OCI-LY1 (cell line): ENCODE measurements around the gene PTPN14.

Experiments
- H2AFZ ChIP-seq: fragments of 200-600 bp; sonication (generic), shearing (Covaris generic); 2 replicates; pipeline ENCODE4 v1.6.0; 2014; ENCODE audit warnings: antibody characterized with exemption, mild to moderate bottlenecking, low read length
- H3F3A ChIP-seq: fragments of 200-600 bp; sonication (generic), shearing (Covaris generic); 2 replicates; pipeline ENCODE4 v1.6.0; 2014; ENCODE audit warnings: mild to moderate bottlenecking, antibody characterized with exemption, low read length, moderate library complexity; ENCODE audit not compliant: insufficient read depth
- H3K27ac ChIP-seq: fragments of 200-600 bp; sonication (generic); 2 replicates; pipeline ENCODE4 v1.5.1; 2014; ENCODE audit warnings: low read length, mixed run types, mild to moderate bottlenecking, low read depth; ENCODE audit not compliant: poor library complexity, severe bottlenecking
- H3K27me3 ChIP-seq: fragments of 200-600 bp; sonication (generic); 2 replicates; pipeline ENCODE4 v1.6.0; 2014; ENCODE audit warnings: antibody characterized with exemption, mild to moderate bottlenecking, low read length, moderate library complexity; ENCODE audit not compliant: insufficient read depth
- H3K36me3 ChIP-seq: fragments of 200-600 bp; sonication (generic); 2 replicates; pipeline ENCODE4 v1.6.1; 2014; ENCODE audit warnings: mild to moderate bottlenecking, antibody characterized with exemption, low read length, moderate library complexity, mixed read lengths; ENCODE audit not compliant: insufficient read depth
- H3K4me1 ChIP-seq: fragments of 200-600 bp; sonication (generic); 2 replicates; pipeline ENCODE4 v1.5.1; 2014; ENCODE audit warnings: mild to moderate bottlenecking, low read length, moderate library complexity; ENCODE audit not compliant: insufficient read depth, severe bottlenecking
- H3K4me2 ChIP-seq: fragments of 200-600 bp; sonication (generic), shearing (Covaris generic); 2 replicates; pipeline ENCODE4 v1.6.1; 2014; ENCODE audit warnings: low read length
- H3K4me3 ChIP-seq: fragments of 200-600 bp; sonication (generic); 2 replicates; pipeline ENCODE4 v1.5.1; 2014; ENCODE audit warnings: low read length, low read depth, mild to moderate bottlenecking, mixed read lengths; ENCODE audit not compliant: poor library complexity, severe bottlenecking
- H3K79me2 ChIP-seq: fragments of 200-600 bp; shearing (Covaris generic); 2 replicates; pipeline ENCODE4 v1.6.1; 2016; ENCODE audit warnings: mixed run types, low read length, mixed read lengths; ENCODE audit not compliant: insufficient read depth
- H3K9ac ChIP-seq: fragments of 200-600 bp; sonication (generic), shearing (Covaris generic); 2 replicates; pipeline ENCODE4 v1.6.1; 2014; ENCODE audit warnings: mild to moderate bottlenecking, low read length, mixed read lengths
- H3K9me2 ChIP-seq: fragments of 200-600 bp; sonication (generic), shearing (Covaris generic); 2 replicates; pipeline ENCODE4 v1.6.1; 2014; ENCODE audit warnings: low read depth, mild to moderate bottlenecking, low read length, mixed read lengths
- H3K9me3 ChIP-seq: fragments of 200-600 bp; shearing (Covaris generic); 2 replicates; pipeline ENCODE4 v1.6.1; 2014; ENCODE audit warnings: low read length, mixed read lengths
- H4K20me1 ChIP-seq: fragments of 200-600 bp; sonication (generic), shearing (Covaris generic); 2 replicates; pipeline ENCODE4 v1.6.0; 2016; ENCODE audit warnings: mild to moderate bottlenecking, low read length; ENCODE audit not compliant: insufficient read depth
- EZH2 ChIP-seq: fragments of 200-600 bp; sonication (generic), shearing (Covaris generic); IDR thresholded peaks from 2 replicates; pipeline ENCODE4 v1.8.0; 2017; ENCODE audit warnings: borderline replicate concordance, mixed run types, mild to moderate bottlenecking, antibody characterized with exemption, low read length, moderate library complexity, mixed read lengths
- TF ChIP-seq, protein P1 (sequence below): fragments of 200-600 bp; sonication (generic), shearing (Covaris generic); IDR thresholded peaks from 2 replicates; pipeline ENCODE4 v1.5.1; 2017; ENCODE audit warnings: mild to moderate bottlenecking, antibody characterized with exemption, low read length, moderate library complexity, mixed read lengths

Gene PTPN14

DNA sequence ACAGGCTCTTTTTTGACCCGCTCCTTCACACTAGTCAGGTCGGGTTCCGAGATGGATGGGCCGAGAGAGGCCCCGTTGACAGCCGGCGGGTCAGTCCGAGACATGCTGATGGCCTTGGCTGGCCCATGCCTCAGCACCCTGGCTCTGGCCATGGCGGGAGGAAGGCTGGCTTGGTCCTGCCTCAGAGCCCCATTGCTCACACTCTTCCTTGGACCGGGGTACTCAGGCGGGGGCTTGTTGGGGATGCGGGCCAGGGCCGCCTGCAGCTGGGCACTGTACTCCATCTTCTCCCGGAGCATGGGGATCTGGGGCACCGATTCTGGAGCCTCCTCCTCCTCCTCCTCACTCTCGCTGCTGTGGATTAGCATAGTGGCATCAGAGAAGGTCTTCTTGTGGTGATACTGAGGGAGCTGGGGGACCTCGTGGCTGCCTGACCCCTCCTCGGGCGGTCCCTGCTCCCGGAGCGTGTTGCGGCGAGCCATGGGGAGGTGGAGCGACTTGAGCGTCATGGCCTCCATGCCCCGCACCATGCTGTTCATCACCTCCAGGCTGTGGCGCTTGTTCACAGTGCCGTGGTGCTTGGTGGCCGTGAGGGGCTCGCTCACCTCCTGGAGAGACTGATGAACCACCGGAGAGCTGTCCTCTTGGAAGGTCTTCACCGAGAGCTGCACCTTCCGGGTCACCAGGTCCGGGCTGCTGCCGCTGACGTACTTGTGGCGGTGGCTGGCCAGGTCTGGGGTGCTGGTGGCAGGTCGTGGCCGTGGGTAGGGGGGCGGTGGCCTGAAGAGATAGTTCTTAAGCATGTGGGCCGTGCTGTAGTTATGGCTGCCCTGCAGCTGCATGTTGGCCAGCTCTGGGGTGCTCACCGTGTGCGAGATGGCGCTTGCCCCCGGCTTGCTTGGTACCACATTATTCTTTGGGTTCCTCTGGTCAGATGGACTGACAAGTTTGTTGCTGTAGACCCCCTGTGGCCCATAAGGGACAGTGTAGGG is 167.7 kb downstream of the PTPN14 start:
- Histone ChIP-seq H3K4me1 (no peaks in the 10 kb centered on the region), H3K9ac (no peak overlapping the region), H3K4me2 (no peak overlapping the region), H3F3A (no peaks in the 10 kb centered on the region), H4K20me1 (no peaks in the 10 kb centered on the region), H3K4me3 (no peak overlapping the region), H3K9me2 (no peaks in the 10 kb centered on the region), H3K9me3 (no peaks in the 10 kb centered on the region), H2AFZ (no peak overlapping the region), H3K36me3 (no peaks in the 10 kb centered on the region), H3K27ac (no peak overlapping the region), H3K79me2 (no peaks in the 10 kb centered on the region), H3K27me3 (no peaks in the 10 kb centered on the region; the same call in 1 of the 2 replicates)
- no peak for TF ChIP-seq EZH2
- TF ChIP-seq, protein P1, sequence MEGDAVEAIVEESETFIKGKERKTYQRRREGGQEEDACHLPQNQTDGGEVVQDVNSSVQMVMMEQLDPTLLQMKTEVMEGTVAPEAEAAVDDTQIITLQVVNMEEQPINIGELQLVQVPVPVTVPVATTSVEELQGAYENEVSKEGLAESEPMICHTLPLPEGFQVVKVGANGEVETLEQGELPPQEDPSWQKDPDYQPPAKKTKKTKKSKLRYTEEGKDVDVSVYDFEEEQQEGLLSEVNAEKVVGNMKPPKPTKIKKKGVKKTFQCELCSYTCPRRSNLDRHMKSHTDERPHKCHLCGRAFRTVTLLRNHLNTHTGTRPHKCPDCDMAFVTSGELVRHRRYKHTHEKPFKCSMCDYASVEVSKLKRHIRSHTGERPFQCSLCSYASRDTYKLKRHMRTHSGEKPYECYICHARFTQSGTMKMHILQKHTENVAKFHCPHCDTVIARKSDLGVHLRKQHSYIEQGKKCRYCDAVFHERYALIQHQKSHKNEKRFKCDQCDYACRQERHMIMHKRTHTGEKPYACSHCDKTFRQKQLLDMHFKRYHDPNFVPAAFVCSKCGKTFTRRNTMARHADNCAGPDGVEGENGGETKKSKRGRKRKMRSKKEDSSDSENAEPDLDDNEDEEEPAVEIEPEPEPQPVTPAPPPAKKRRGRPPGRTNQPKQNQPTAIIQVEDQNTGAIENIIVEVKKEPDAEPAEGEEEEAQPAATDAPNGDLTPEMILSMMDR, result no peak

DNA sequence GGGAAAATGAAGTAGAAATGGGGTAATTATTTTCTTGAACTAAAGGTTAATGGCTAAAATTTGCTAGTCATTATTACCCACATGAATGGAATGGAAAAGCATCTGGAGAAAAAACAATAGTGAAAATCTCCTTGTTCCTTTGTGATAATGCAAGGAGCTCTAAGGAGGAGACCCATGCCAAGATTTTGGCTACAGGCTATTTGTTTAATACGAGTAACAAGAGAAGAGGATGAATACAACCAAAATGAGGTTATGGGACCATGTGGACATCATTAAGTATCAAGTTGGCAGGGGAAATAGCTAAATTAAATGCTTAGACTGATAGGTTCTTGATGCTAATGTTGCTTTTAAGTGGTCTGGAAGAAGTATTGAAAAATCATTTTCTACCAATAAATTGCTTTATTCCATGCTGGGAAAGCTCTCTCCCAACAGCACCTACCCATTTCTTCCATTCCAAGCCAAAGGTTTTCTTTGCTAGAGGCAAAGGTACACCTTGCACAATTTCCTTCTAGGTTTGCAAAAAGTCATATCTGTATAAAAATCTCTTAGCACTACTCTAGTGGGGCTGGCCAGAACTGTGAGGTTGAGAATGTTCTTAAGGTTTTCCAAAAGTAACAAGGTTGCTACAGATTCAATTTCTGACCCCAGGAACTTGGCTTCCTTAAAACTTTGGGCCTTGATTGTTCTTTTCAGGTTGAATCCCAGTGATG is 170.3 kb downstream of the PTPN14 start:
- H3K9ac ChIP-seq, result no peak overlapping the region
- H3K4me1 ChIP-seq, result no peaks in the 10 kb centered on the region
- no peaks in the 10 kb centered on the region for H3K9me2 ChIP-seq
- no peaks in the 10 kb centered on the region for H4K20me1 ChIP-seq
- no peak overlapping the region for H3K4me3 ChIP-seq
- no peaks in the 10 kb centered on the region; the same call in 1 of the 2 replicates for H3K27me3 ChIP-seq
- no peaks in the 10 kb centered on the region for H3F3A ChIP-seq
- TF ChIP-seq, protein P1, result no peak
- no peak for TF ChIP-seq EZH2
- no peak overlapping the region for H3K4me2 ChIP-seq
- no peaks in the 10 kb centered on the region for H3K79me2 ChIP-seq
- no peak overlapping the region for H2AFZ ChIP-seq
- H3K36me3 ChIP-seq, result no peaks in the 10 kb centered on the region
- no peaks in the 10 kb centered on the region for H3K9me3 ChIP-seq
- no peak overlapping the region for H3K27ac ChIP-seq

DNA sequence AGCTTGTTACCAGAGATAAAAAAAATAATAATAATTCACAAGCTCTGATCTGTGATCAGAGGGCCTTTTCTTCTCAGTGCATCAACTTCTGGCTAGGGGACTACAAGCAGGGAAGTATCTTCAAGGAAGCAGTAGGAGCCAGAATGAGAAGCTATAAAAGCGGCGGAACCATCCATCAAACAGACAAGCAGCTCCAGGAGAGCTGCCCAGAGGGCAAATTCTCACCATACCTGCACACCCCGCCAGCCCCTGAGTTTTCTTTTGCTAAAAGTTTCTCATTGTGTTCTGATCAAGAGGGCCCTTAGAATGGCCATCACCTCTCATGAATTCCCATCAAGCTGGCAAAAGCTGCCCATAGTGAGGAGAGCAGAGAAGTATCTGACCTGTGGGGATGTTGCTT is 171.0 kb downstream of the PTPN14 start:
- no peak for TF ChIP-seq EZH2
- TF ChIP-seq, protein P1, result no peak
- Histone ChIP-seq H3K27ac (no peak overlapping the region), H3K4me1 (no peaks in the 10 kb centered on the region), H4K20me1 (no peaks in the 10 kb centered on the region), H2AFZ (no peak overlapping the region), H3K36me3 (no peaks in the 10 kb centered on the region), H3F3A (no peaks in the 10 kb centered on the region), H3K4me2 (no peak overlapping the region), H3K79me2 (no peaks in the 10 kb centered on the region), H3K9ac (no peak overlapping the region), H3K4me3 (no peak overlapping the region), H3K27me3 (no peaks in the 10 kb centered on the region; the same call in 1 of the 2 replicates), H3K9me2 (no peaks in the 10 kb centered on the region), H3K9me3 (no peaks in the 10 kb centered on the region)
